ENCODE results near the gene INPP5A.
"Not testable (repeated sequence)": the region's sequence is repeated elsewhere in the genome, so short reads cannot be mapped to it uniquely, and the experiment has no call there.

INPP5A gene

DNA sequence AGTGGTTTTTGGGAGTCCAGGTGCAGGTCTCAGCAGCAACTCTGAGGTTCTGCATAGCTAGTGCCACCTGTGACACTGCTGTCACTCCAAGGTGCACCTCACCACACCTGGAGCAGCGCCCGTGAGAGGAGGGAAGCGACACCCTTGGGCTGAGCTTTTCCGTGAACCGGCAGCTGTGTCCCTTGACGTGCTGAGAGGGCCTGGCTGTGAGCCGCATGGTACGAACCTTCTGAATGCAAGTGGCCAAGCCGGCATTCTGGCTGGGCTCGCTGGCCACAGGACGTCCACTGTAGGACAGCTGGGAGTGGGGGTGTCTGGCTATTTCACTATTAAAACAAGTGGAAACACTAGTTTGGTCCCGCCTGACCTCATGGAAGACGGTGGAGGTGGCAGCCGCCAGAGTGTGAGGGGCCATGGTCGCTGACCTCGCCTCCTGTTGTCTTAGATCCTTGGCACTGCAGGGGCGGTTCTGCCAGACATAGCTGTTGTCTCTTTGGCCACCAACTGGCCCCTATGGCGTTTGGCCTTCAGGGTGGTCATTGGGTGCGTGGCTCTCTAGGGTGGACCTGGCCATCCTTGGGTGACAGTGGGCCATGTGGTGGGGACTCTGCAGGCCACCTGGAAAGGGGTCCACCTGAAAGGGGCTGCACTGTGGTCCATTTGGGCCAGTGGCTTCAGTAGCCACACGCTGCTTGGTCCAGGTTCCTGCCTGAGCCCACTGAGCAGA, 12.9 kb downstream of the INPP5A start:
- H3K36me3 ChIP-seq (ENCODE audit: control insufficient read depth in 2 of 2, insufficient read depth in 2 of 2, low read length in 2 of 2), result no peaks in the 10 kb centered on the region
- H3K4me1 ChIP-seq (ENCODE audit: control insufficient read depth in 2 of 2, insufficient read depth in 2 of 2, low read length in 2 of 2), result peaks cover 0 to 10% of the 10 kb centered on the region in 2 donors
- H3K4me3 ChIP-seq (ENCODE audit: low read length in 2 of 2), result no peak overlapping the region
- no peaks in the 10 kb centered on the region for H3K9me3 ChIP-seq (ENCODE audit: control insufficient read depth in 2 of 2, low read length in 2 of 2)
- peak overlapping the region in 1 of 2 donors; percentile 56 for H3K27ac ChIP-seq (ENCODE audit: low read depth in 2 of 2, low read length in 2 of 2)
- no peak overlapping the region for H3K9ac ChIP-seq (ENCODE audit: low read depth in 1 of 2, low read length in 2 of 2)
- no peaks in the 10 kb centered on the region for H3K27me3 ChIP-seq (ENCODE audit: control insufficient read depth in 2 of 2, insufficient read depth in 2 of 2, low read length in 2 of 2)

DNA sequence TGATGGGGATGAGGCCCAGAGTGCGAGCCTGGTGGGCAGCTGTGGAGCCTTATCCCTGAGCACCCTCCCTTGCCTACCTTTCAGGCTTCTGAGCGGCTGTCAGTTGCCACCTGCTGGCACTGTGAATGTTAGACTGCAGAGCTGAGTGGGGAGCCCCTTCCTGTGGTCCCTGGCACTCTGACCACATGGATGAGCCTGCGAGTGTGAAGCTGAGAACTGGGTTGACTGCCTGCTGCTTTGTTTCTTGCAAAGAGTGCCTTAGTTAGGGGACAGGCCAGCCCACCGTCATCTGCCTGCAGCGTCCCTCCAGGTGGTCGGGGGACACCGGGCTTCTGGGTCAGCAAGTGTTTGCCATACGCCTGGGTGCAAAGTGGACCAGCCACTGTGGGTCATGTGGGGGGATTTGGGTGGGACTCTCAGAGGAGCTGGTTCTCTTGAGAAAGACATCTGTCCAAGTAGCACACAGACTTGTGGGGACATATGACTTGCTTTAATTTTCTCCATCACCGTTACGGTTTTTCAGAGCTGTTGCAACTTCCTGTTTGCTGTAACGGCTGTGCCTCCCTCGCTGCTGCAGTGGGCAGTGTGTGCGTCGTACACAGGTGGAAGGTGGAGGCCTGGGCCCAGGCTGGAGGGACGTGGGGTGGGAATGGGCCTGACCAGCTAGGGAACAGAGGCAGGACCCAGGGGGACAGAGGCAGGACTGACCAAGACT, 13.7 kb downstream of the INPP5A start:
- H3K9me3 ChIP-seq (ENCODE audit: control insufficient read depth in 2 of 2, low read length in 2 of 2), result no peaks in the 10 kb centered on the region
- no peak overlapping the region for H3K9ac ChIP-seq (ENCODE audit: low read depth in 1 of 2, low read length in 2 of 2)
- peaks cover 0 to 12% of the 10 kb centered on the region in 2 donors for H3K4me1 ChIP-seq (ENCODE audit: control insufficient read depth in 2 of 2, insufficient read depth in 2 of 2, low read length in 2 of 2)
- H3K27me3 ChIP-seq (ENCODE audit: control insufficient read depth in 2 of 2, insufficient read depth in 2 of 2, low read length in 2 of 2), result no peaks in the 10 kb centered on the region
- H3K36me3 ChIP-seq (ENCODE audit: control insufficient read depth in 2 of 2, insufficient read depth in 2 of 2, low read length in 2 of 2), result no peaks in the 10 kb centered on the region
- H3K4me3 ChIP-seq (ENCODE audit: low read length in 2 of 2), result no peak overlapping the region
- peak overlapping the region in 1 of 2 donors; percentile 56 for H3K27ac ChIP-seq (ENCODE audit: low read depth in 2 of 2, low read length in 2 of 2)

GRCh38 chr10:132551808-132552130, 14.2 kb downstream of the INPP5A start:
- H3K9ac ChIP-seq (ENCODE audit: low read depth in 1 of 2, low read length in 2 of 2), result no peak overlapping the region

DNA sequence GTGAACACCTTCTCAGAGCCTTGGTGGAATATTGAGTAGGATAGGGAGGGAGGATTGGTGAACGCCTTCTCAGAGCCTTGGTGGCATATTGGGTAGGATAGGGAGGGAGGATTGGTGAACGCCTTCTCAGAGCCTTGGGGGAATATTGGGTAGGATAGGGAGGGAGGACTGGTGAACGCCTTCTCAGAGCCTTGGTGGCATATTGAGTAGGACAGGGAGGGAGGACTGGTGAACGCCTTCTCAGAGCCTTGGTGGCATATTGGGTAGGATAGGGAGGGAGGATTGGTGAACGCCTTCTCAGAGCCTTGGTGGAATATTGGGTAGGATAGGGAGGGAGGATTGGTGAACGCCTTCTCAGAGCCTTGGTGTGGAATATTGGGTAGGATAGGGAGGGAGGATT, 15.0 kb downstream of the INPP5A start:
- not testable (repeated sequence) for H3K27ac ChIP-seq (ENCODE audit: low read depth in 2 of 2, low read length in 2 of 2); H3K4me3 ChIP-seq (ENCODE audit: low read length in 2 of 2); H3K36me3 ChIP-seq (ENCODE audit: control insufficient read depth in 2 of 2, insufficient read depth in 2 of 2, low read length in 2 of 2); H3K4me1 ChIP-seq (ENCODE audit: control insufficient read depth in 2 of 2, insufficient read depth in 2 of 2, low read length in 2 of 2); H3K9ac ChIP-seq (ENCODE audit: low read depth in 1 of 2, low read length in 2 of 2); H3K9me3 ChIP-seq (ENCODE audit: control insufficient read depth in 2 of 2, low read length in 2 of 2); H3K27me3 ChIP-seq (ENCODE audit: control insufficient read depth in 2 of 2, insufficient read depth in 2 of 2, low read length in 2 of 2)

More at GRCh38 chr10:132551808-132552130, 14.2 kb downstream of the INPP5A start:
- Histone ChIP-seq H3K4me3 (ENCODE audit: low read length in 2 of 2) (no peak overlapping the region), H3K36me3 (ENCODE audit: control insufficient read depth in 2 of 2, insufficient read depth in 2 of 2, low read length in 2 of 2) (no peaks in the 10 kb centered on the region), H3K9me3 (ENCODE audit: control insufficient read depth in 2 of 2, low read length in 2 of 2) (no peaks in the 10 kb centered on the region), H3K27ac (ENCODE audit: low read depth in 2 of 2, low read length in 2 of 2) (peak overlapping the region in 1 of 2 donors; percentile 52), H3K27me3 (ENCODE audit: control insufficient read depth in 2 of 2, insufficient read depth in 2 of 2, low read length in 2 of 2) (no peaks in the 10 kb centered on the region), H3K4me1 (ENCODE audit: control insufficient read depth in 2 of 2, insufficient read depth in 2 of 2, low read length in 2 of 2) (peaks cover 0 to 10% of the 10 kb centered on the region in 2 donors)

GRCh38 chr10:132553568-132553967, 16.0 kb downstream of the INPP5A start:
- not testable (repeated sequence) for H3K9ac ChIP-seq (ENCODE audit: low read depth in 1 of 2, low read length in 2 of 2); H3K4me3 ChIP-seq (ENCODE audit: low read length in 2 of 2); H3K27ac ChIP-seq (ENCODE audit: low read depth in 2 of 2, low read length in 2 of 2); H3K4me1 ChIP-seq (ENCODE audit: control insufficient read depth in 2 of 2, insufficient read depth in 2 of 2, low read length in 2 of 2); H3K9me3 ChIP-seq (ENCODE audit: control insufficient read depth in 2 of 2, low read length in 2 of 2); H3K36me3 ChIP-seq (ENCODE audit: control insufficient read depth in 2 of 2, insufficient read depth in 2 of 2, low read length in 2 of 2); H3K27me3 ChIP-seq (ENCODE audit: control insufficient read depth in 2 of 2, insufficient read depth in 2 of 2, low read length in 2 of 2)

DNA sequence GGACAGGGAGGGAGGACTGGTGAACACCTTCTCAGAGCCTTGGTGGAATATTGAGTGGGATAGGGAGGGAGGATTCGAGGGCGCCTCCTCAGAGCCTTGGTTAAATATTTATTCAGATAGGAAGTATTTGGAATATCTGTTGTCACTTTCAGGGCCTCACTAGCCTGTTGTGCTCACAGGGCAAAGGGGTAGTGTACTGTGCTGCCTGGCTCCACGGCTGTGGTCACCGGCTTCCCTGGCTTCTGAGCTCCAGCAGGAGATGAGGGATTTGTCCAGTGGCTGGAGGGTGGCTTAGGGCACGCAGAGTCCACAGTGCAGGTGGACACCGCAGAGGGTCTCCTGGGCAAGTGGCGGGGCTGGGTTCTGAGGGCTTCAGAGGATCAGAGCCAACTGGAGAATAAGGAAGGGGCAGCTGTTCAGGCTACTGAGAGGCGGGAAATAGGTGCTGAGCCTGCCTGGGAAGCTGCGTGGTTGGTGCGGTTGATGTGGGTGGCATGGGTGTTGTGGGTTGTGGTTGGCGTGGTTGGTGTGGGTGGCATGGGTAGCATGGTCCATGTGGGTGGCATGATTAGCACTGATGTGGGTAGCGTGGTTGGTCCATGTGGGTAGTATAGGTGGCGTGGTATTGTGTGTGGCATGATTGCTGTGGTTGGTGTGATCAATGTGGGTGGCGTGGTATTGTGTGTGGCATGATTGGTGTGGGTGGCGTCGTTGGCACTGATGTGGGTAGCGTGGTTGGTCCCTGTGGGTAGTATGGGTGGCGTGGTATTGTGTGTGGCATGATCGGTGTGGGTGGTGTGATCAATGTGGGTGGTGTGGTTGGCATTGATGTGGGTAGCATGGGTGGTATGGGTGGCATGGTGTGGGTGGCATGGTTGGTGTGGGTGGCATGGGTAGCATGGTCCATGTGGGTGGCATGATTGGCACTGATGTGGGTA, 16.7 kb downstream of the INPP5A start:
- H3K36me3 ChIP-seq (ENCODE audit: control insufficient read depth in 2 of 2, insufficient read depth in 2 of 2, low read length in 2 of 2), result no peaks in the 10 kb centered on the region
- peak overlapping the region in 1 of 2 donors; percentile 17 for H3K27ac ChIP-seq (ENCODE audit: low read depth in 2 of 2, low read length in 2 of 2)
- peaks cover 0 to 6% of the 10 kb centered on the region in 2 donors for H3K4me1 ChIP-seq (ENCODE audit: control insufficient read depth in 2 of 2, insufficient read depth in 2 of 2, low read length in 2 of 2)
- no peaks in the 10 kb centered on the region for H3K27me3 ChIP-seq (ENCODE audit: control insufficient read depth in 2 of 2, insufficient read depth in 2 of 2, low read length in 2 of 2)
- no peak overlapping the region for H3K9ac ChIP-seq (ENCODE audit: low read depth in 1 of 2, low read length in 2 of 2)
- H3K4me3 ChIP-seq (ENCODE audit: low read length in 2 of 2), result no peak overlapping the region
- no peaks in the 10 kb centered on the region for H3K9me3 ChIP-seq (ENCODE audit: control insufficient read depth in 2 of 2, low read length in 2 of 2)

DNA sequence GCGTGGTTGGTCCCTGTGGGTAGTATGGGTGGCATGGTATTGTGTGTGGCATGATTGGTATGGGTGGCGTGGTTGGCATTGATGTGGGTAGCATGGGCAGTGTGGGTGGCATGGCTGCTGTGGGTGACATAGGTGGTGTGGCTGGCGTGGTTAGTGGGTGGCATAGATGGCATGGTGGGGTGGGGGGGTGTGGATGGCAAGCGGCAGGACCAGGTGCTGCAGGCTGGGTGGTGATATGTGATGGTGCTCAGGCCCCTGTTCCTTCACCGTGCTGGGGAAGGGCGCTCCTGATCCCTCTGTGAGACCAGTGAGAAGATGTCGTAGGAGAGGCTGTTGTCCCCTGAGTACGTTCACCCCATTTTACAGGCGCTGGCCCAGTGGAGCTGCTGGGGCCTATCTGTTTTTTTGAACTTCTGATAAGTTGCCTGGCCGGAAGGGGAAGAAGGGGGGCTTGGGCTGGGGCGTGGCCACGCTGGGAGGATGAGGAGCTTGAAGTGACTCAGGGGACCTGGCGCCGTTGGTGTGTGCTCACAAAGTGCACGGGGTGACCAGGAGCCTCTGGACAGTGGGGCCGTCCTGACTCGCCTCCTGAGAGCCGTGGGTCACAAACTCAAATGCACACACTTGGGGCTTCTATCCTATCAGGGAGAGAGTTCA, 17.5 kb downstream of the INPP5A start:
- Histone ChIP-seq H3K4me1 (ENCODE audit: control insufficient read depth in 2 of 2, insufficient read depth in 2 of 2, low read length in 2 of 2) (peaks cover 0 to 6% of the 10 kb centered on the region in 2 donors), H3K9ac (ENCODE audit: low read depth in 1 of 2, low read length in 2 of 2) (no peak overlapping the region), H3K4me3 (ENCODE audit: low read length in 2 of 2) (no peak overlapping the region), H3K9me3 (ENCODE audit: control insufficient read depth in 2 of 2, low read length in 2 of 2) (no peaks in the 10 kb centered on the region), H3K36me3 (ENCODE audit: control insufficient read depth in 2 of 2, insufficient read depth in 2 of 2, low read length in 2 of 2) (no peaks in the 10 kb centered on the region), H3K27ac (ENCODE audit: low read depth in 2 of 2, low read length in 2 of 2) (peak overlapping the region; percentile 9 to 17), H3K27me3 (ENCODE audit: control insufficient read depth in 2 of 2, insufficient read depth in 2 of 2, low read length in 2 of 2) (no peaks in the 10 kb centered on the region)

DNA sequence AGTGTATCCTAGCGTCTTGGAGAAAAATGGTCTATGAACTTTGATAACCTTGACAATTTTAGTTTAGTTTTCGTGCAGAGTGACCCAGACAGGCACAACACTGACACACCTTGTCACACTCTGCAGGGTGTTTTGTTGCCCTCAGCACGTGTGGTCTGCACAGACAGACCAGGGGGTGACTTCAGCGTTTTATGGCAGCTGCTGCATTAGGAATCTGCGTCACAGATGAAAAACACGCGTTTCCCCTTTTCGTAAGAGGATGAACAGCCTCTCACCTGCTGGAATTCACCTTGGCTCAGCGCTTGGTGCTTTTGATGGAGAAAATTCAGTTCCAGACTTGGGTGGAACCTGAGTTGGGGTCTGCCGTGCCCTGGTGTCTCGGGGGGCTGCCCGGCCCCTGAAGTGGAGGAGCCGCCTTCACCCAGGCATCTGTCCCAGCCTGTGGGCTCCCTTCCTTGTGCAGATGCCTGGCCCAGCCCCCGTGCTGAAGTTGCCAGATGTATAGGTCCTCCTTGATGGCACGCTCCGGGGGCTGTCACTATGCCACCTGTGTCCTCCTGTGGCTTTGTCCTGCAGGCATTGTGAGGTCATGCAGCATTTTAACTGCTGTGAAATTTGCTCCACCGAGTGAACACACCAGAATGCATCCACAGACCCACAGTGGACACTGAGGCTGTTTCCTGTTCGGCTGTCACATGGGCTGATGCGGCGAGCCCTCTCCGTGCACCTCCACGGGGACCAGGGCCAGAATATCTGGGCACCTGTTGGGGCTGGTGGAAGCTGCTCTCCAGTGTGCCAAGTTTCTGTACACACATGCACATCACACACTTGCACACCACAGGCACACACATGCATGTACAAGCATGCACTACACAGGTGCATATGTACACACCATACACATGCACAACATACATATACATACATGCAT, 18.3 kb downstream of the INPP5A start:
- H3K9me3 ChIP-seq (ENCODE audit: control insufficient read depth in 2 of 2, low read length in 2 of 2), result no peaks in the 10 kb centered on the region
- peaks cover 0 to 4% of the 10 kb centered on the region in 2 donors for H3K4me1 ChIP-seq (ENCODE audit: control insufficient read depth in 2 of 2, insufficient read depth in 2 of 2, low read length in 2 of 2)
- no peak overlapping the region for H3K9ac ChIP-seq (ENCODE audit: low read depth in 1 of 2, low read length in 2 of 2)
- H3K4me3 ChIP-seq (ENCODE audit: low read length in 2 of 2), result peak overlapping the region in 1 of 2 donors; percentile 3
- H3K27me3 ChIP-seq (ENCODE audit: control insufficient read depth in 2 of 2, insufficient read depth in 2 of 2, low read length in 2 of 2), result no peaks in the 10 kb centered on the region
- peak overlapping the region in 1 of 2 donors; percentile 17 for H3K27ac ChIP-seq (ENCODE audit: low read depth in 2 of 2, low read length in 2 of 2)
- no peaks in the 10 kb centered on the region for H3K36me3 ChIP-seq (ENCODE audit: control insufficient read depth in 2 of 2, insufficient read depth in 2 of 2, low read length in 2 of 2)

GRCh38 chr10:132556994-132557441, 19.4 kb downstream of the INPP5A start:
- Histone ChIP-seq H3K27me3 (ENCODE audit: control insufficient read depth in 2 of 2, insufficient read depth in 2 of 2, low read length in 2 of 2) (no peaks in the 10 kb centered on the region), H3K9me3 (ENCODE audit: control insufficient read depth in 2 of 2, low read length in 2 of 2) (no peaks in the 10 kb centered on the region), H3K4me3 (ENCODE audit: low read length in 2 of 2) (no peak overlapping the region), H3K4me1 (ENCODE audit: control insufficient read depth in 2 of 2, insufficient read depth in 2 of 2, low read length in 2 of 2) (peaks cover 0 to 2% of the 10 kb centered on the region in 2 donors), H3K9ac (ENCODE audit: low read depth in 1 of 2, low read length in 2 of 2) (no peak overlapping the region), H3K36me3 (ENCODE audit: control insufficient read depth in 2 of 2, insufficient read depth in 2 of 2, low read length in 2 of 2) (no peaks in the 10 kb centered on the region), H3K27ac (ENCODE audit: low read depth in 2 of 2, low read length in 2 of 2) (no peak overlapping the region)
